ENCODE data around the gene ASF1B. TPM values are rescaled to one million over a fixed set of nuclear protein-coding genes. Genes with fewer than 3 reads are reported as not detected.

Gene ASF1B
- total RNA-seq, 1 experiment from 2014 or later = 54.6 TPM

GRCh38 chr19:14089412-14089661, 47.1 kb downstream of the ASF1B start:
- no TSS peak for BruUV-seq (replicated peaks)
- peak; percentile 58 for DNase-seq (ENCODE audit: low spot score)
- H3K27me3 ChIP-seq (replicated peaks; ENCODE audit: insufficient read depth, low read depth, low read length, poor library complexity) = no peaks in the 10 kb centered on the region
- H3K9me3 ChIP-seq (ENCODE audit: low read depth, low read length, poor library complexity, severe bottlenecking) = peaks cover 8% of the 10 kb centered on the region
- CTCF ChIA-PET = interaction anchor here (0.5 kb wide), 1 partner anchor 41 kb away, joined by 4 read pairs; no protein-coding TSS in a partner anchor
- peak overlapping the region; percentile 64 for H3K4me3 ChIP-seq (ENCODE audit: low read depth, low read length, poor library complexity, severe bottlenecking)
- peaks cover 12% of the 10 kb centered on the region for H3K36me3 ChIP-seq (ENCODE audit: insufficient read depth, low read length, poor library complexity, severe bottlenecking)
- H3K4me1 ChIP-seq (ENCODE audit: insufficient read depth, low read length, poor library complexity, severe bottlenecking) = no peaks in the 10 kb centered on the region
- POLR2A ChIA-PET (ENCODE audit: low non-redundant PET) = no interaction called here
- TF ChIP-seq EZH2 (IDR thresholded peaks at IDR 0.05; ENCODE audit: borderline replicate concordance, low read depth, low read length, poor library complexity, severe bottlenecking) (no peak), CTCF (conservative IDR thresholded peaks at IDR 0.05; ENCODE audit: low read depth, low read length) (peak; percentile 45)
- intact Hi-C loops (cut with micrococcal nuclease; ENCODE audit: unreplicated experiment) = no loop called here
- no peak overlapping the region for H3K27ac ChIP-seq (ENCODE audit: low read depth, low read length, poor library complexity, severe bottlenecking)

DNA sequence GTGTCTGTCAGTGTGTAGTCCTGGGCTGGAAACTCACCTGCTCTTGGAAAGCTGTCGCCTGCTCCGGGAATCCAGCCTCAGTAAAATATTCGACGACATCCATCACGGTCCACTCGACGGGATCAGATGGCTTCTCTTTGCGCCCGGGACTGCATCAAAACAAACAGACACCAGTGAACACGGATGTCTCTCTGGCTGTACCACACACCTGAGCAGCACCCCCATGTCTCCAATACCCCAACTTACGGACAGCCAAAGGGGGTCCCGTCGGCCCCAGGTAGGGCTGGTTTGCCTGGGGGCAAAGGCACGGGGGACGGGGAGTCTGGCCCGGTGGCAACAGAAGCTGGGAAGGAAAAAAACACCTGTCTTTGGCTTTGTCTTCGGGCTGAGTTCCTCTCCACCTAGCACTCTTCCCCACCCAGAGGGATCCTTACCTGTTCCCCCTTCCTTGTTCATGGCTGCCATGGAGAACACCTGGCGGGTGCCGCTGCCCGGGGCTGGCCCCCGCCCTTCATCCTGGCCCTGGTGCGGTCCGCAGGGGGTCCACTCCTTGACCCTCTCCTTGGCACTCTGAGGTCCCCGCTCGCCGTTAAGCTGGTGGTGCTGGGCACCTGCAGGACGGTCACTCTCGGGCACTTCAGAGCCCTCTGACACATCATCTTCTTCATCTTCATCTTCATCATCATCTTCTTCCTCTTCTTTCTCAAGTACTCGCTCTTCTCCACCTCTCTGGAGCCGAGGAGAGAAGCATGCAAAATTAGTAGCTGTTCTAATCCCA, 47.6 kb downstream of the ASF1B start:
- H3K27me3 ChIP-seq (replicated peaks; ENCODE audit: insufficient read depth, low read depth, low read length, poor library complexity) = no peaks in the 10 kb centered on the region
- BruUV-seq (replicated peaks) = TSS peak; percentile 31
- H3K4me3 ChIP-seq (ENCODE audit: low read depth, low read length, poor library complexity, severe bottlenecking) = peak overlapping the region; percentile 64
- peaks cover 12% of the 10 kb centered on the region for H3K36me3 ChIP-seq (ENCODE audit: insufficient read depth, low read length, poor library complexity, severe bottlenecking)
- POLR2A ChIA-PET (ENCODE audit: low non-redundant PET) = no interaction called here
- TF ChIP-seq CTCF (conservative IDR thresholded peaks at IDR 0.05; ENCODE audit: low read depth, low read length) = no peak
- TF ChIP-seq EZH2 (IDR thresholded peaks at IDR 0.05; ENCODE audit: borderline replicate concordance, low read depth, low read length, poor library complexity, severe bottlenecking) = no peak
- peaks cover 8% of the 10 kb centered on the region for H3K9me3 ChIP-seq (ENCODE audit: low read depth, low read length, poor library complexity, severe bottlenecking)
- no peak overlapping the region for H3K27ac ChIP-seq (ENCODE audit: low read depth, low read length, poor library complexity, severe bottlenecking)
- DNase-seq (ENCODE audit: low spot score) = no peak
- H3K4me1 ChIP-seq (ENCODE audit: insufficient read depth, low read length, poor library complexity, severe bottlenecking) = no peaks in the 10 kb centered on the region
- CTCF ChIA-PET = interaction anchor here (0.5 kb wide), 1 partner anchor 42 kb away, joined by 4 read pairs; no protein-coding TSS in a partner anchor
- intact Hi-C loops (cut with micrococcal nuclease; ENCODE audit: unreplicated experiment) = no loop called here

DNA sequence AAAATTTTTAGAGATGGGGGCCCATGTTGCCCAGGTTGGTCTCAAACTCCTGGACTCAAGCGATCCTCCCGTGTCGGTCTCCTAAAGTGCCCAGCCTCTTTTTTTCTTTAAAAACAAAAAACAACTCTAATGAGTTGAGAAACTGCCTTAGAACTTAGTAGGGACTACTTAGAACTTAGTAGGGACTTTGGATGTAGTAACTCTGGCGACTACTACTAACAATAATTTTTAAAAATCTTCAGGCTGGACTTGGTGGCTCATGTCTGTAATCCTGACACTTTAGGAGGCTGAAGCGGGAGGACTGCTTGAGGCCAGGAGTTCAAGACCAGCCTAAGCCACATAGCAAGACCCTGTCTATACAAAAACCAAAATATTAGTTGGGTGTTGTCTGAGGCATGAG, 50.3 kb downstream of the ASF1B start:
- Histone ChIP-seq H3K36me3 (ENCODE audit: insufficient read depth, low read length, poor library complexity, severe bottlenecking) (peaks cover 12% of the 10 kb centered on the region), H3K4me3 (ENCODE audit: low read depth, low read length, poor library complexity, severe bottlenecking) (no peak overlapping the region), H3K27me3 (replicated peaks; ENCODE audit: insufficient read depth, low read depth, low read length, poor library complexity) (no peaks in the 10 kb centered on the region), H3K4me1 (ENCODE audit: insufficient read depth, low read length, poor library complexity, severe bottlenecking) (no peaks in the 10 kb centered on the region), H3K27ac (ENCODE audit: low read depth, low read length, poor library complexity, severe bottlenecking) (no peak overlapping the region), H3K9me3 (ENCODE audit: low read depth, low read length, poor library complexity, severe bottlenecking) (no peaks in the 10 kb centered on the region)
- no TSS peak for BruUV-seq (replicated peaks)
- intact Hi-C loops (cut with micrococcal nuclease; ENCODE audit: unreplicated experiment) = no loop called here
- TF ChIP-seq EZH2 (IDR thresholded peaks at IDR 0.05; ENCODE audit: borderline replicate concordance, low read depth, low read length, poor library complexity, severe bottlenecking) (no peak), CTCF (conservative IDR thresholded peaks at IDR 0.05; ENCODE audit: low read depth, low read length) (no peak)
- no peak for DNase-seq (ENCODE audit: low spot score)
- ChIA-PET POLR2A (ENCODE audit: low non-redundant PET) (no interaction called here), CTCF (no interaction called here)
